Measurements from ENCODE around the gene WDR55. TPM values are rescaled to one million over a fixed set of nuclear protein-coding genes. Genes with fewer than 3 reads are reported as not detected.
"Not testable (repeated sequence)": the region's sequence is repeated elsewhere in the genome, so short reads cannot be mapped to it uniquely, and the experiment has no call there.

WDR55 gene, protein sequence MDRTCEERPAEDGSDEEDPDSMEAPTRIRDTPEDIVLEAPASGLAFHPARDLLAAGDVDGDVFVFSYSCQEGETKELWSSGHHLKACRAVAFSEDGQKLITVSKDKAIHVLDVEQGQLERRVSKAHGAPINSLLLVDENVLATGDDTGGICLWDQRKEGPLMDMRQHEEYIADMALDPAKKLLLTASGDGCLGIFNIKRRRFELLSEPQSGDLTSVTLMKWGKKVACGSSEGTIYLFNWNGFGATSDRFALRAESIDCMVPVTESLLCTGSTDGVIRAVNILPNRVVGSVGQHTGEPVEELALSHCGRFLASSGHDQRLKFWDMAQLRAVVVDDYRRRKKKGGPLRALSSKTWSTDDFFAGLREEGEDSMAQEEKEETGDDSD
- polyA plus RNA-seq (ENCODE audit: insufficient read length) = 14.9 TPM

DNA sequence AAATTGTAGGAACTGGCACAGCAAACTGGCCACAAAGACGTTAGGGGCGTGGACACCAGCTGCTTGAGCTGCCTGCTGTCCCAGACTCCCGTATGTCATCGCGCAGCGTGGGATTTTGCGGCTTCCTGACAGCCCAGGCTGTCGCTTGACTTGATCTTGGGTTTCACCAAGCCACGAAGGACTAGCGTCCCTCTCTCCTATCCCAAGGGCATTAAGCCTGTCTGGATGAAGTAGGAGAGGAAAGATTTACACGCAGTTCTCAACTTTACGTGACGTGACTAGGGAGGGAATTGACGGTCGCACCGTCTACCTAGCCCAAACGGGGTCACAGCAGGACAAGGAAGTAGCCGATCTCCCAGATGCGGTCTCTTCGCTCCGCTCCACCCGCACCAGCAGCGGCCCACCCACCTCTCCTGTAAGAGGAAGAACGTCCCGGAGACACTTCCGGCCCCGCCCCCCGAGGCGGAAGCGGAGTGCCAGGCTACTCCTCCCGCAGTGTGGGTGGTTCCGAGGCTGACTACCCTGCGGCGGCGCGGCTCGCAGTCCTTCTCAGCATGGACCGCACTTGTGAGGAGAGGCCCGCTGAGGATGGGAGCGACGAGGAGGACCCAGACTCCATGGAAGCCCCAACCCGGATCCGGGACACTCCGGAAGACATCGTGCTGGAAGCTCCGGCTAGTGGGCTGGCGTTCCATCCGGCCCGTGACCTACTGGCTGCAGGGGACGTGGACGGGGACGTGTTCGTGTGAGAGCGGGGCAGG lies at the start of gene WDR55:
Gene WDR55, plus strand, starts transcription at position 546 of the 761 bp plus-strand sequence. Its CDS starts 9 bp downstream, at position 555.
- DNase-seq (ENCODE audit: low read depth) = peak; percentile 74

DNA sequence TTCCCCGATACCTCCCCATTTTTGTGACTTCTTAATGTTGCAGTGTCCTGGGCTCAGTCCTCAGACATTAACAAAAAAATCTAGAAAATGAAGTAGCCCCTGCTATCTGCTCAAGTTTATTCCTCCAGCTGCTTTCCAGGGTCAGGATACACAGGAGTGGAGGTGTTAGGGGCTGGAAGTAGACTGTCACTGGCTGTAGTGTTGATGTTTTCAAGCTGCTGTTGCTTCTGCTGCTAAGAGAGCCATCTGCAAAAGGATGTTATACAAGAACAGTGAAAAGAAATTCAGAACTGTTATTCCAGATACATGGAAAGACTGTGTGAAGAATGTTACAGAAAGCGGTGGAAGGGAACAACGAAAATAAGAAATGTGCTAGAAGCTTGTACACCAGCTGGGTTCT lies 42.4 kb upstream of the WDR55 start:
- DNase-seq (ENCODE audit: low read depth) = no peak

- DNase-seq (ENCODE audit: low read depth) = not testable (repeated sequence)
These were observed 41.6 kb upstream of the WDR55 start for GRCh38 chr5:140623061-140623460.

DNA sequence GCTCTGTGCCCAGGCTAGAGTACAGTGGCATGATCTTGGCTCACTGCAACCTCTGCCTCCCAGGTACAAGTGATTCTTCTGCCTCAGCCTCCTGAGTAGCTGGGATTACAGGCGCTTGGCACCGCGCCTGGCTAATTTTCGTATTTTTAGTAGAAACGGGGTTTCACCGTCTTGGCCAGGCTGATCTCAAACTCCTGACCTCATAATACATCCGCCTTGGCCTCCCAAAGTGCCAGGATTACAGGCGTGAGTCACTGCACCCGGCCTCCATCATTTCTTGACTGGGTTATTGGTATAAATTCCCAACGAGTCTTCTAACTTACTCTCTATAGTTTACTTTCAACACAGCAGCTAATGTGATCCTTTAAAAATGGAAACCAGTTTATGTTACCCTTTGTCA lies 39.8 kb upstream of the WDR55 start:
- DNase-seq (ENCODE audit: low read depth) = not testable (repeated sequence)

GRCh38 chr5:140627972-140628371 lies 36.7 kb upstream of the WDR55 start:
- DNase-seq (ENCODE audit: low read depth) = no peak

DNA sequence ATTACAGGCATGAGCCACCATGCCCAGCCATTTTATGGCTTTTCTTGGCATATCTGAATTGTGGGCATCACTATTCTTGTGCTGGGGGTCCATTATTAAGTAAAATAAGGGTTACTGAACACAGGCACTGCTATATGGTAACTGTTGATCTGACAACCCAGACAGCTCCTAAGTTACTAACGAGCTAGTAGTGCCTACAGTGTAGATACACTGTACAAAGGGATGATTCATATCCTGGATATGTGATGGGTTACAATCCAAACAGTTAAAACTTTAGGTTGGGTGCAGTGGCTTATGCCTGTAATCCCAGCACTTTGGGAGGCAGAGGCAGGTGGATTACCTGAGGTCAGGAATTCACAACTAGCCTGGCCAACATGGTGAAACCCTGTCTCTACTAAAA lies 36.0 kb upstream of the WDR55 start:
- no peak for DNase-seq (ENCODE audit: low read depth)

- no peak for DNase-seq (ENCODE audit: low read depth)
These were observed 34.2 kb upstream of the WDR55 start for GRCh38 chr5:140630292-140631035.

- DNase-seq (ENCODE audit: low read depth) = no peak
These were observed 33.7 kb upstream of the WDR55 start for GRCh38 chr5:140631036-140631417.

DNA sequence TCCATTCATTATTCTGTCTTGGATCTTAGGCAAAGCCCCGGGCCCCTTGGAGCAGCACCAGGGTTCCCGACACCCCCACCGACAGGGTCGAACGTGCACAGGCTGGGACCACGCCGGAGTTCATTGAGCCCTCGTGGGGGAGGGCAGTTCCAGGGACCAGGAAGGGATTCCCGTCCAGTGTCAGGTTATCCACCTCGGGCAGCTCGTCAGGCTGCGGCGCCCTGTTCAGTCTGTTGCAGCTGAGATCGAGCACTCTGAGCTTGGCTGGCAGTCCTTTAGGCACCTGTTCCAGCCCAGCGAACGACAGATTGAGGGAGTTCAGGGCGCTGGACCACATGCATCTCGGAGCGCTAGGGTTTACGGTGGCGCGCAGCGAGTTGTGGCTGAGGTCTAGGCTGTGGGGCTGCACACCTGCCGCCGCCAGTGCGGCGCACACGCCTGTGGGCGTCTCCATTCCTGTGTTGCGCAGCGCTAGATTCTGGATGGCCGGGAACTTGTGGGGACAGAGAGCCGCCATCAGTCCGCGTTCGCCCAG lies 32.8 kb upstream of the WDR55 start:
- DNase-seq (ENCODE audit: low read depth) = no peak

DNA sequence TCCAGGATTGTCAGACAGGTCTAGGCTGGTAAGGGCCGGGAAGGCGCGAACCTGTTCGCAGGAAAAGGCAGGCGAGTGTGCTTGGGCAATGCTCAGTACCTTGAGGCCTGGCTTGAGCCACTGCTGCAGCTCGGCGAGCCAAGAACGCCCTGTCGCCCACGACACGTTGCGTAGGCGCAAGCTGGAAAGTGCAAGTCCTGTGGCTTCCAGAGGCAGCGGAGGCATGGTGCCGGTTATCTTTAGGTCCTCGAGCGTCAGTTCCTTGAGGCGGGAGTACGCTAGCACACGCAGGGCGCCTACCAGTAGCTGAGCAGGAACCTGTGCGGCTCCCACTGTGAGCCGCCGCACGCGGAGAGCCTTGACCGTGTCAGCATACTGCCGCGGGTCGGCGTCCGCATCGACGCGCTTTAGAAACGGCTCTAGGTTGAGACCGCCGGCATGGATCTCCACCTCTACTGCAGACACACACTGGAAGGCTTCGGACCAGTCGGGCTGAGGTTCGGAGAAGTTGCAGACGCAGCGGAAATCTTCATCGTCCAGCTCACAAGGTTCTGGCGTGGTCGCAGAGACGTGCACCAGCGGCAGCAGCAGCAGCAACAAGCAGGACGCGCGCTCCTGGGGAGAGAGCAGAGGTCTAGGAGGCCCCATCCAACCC lies 32.2 kb upstream of the WDR55 start:
- DNase-seq (ENCODE audit: low read depth) = no peak

DNA sequence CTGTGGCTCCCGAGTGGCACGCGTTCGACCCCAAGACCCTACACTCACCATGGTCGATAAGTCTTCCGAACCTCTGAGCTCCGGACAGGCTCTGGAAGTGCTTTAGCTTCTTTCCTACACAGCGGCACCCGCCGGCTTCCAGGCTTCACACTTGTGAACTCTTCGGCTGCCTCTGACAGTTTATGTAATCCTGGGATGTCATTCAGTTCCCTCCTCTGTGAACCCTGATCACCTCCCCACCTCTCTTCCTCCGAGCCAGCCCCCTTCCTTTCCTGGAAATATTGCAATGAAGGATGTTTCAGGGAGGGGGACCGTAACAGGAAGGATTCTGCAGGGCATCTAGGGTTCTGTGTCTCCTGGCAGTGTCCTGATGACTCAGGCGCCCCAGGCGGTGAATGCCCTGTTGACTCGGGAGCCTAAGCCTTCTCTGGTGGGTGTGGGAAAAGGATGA lies 31.7 kb upstream of the WDR55 start, which contains the start of gene CD14:
Gene CD14, minus strand, starts transcription at position 155 of the 451 bp plus-strand sequence. Its CDS starts 104 bp downstream, at position 51.
- DNase-seq (ENCODE audit: low read depth) = no peak

- no peak for DNase-seq (ENCODE audit: low read depth)
These were observed 31.2 kb upstream of the WDR55 start for GRCh38 chr5:140633501-140633900.

- DNase-seq (ENCODE audit: low read depth) = no peak
These were observed 30.6 kb upstream of the WDR55 start for GRCh38 chr5:140634103-140634502.

DNA sequence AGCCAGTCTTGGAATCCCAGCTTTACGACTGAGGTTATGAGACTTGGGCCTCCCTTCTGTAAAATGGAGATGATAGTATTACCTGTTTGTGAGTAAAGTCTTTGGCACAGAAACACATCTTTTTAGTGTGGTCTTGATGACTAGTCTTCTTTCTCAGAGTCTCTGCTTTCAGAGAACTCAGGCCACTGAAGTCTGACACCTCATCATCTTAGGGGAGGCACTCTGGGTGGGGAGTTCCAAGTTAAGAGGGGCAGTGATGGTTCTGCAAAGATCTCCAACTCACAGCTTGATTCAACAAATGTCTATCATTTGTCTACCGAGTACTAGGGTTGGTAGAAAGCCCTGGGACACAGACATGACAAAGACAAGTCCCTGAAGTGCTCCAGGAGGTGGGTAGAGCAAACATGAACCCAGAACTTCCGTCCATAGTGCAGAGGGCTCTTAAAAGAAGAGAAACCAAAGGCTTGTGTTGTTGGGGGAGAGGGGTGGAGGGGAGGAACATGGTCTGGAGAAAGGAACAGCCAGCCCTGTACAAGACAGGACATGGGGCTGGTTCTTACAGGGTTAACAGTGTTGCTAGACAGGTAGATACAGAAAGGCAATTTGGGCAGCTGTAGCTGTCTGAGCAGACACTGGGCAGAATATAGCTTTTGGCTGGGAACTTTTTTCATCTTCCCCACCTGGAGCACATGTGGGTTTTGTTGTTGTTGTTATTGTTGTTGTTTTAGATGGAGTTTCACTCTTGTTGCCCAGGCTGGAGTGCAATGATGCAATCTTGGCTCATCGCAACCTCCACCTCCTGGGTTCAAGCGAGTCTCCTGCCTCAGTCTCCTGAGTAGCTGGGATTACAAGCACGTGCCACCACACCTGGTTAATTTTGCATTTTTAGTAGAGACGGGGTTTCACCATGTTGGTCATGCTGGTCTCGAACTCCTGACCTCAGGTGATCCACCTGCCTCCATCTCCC lies 29.1 kb upstream of the WDR55 start:
- DNase-seq (ENCODE audit: low read depth) = no peak

GRCh38 chr5:140637371-140638100 lies 27.2 kb upstream of the WDR55 start:
- no peak for DNase-seq (ENCODE audit: low read depth)

- not testable (repeated sequence) for DNase-seq (ENCODE audit: low read depth)
These were observed 25.9 kb upstream of the WDR55 start for GRCh38 chr5:140638898-140639147.

DNA sequence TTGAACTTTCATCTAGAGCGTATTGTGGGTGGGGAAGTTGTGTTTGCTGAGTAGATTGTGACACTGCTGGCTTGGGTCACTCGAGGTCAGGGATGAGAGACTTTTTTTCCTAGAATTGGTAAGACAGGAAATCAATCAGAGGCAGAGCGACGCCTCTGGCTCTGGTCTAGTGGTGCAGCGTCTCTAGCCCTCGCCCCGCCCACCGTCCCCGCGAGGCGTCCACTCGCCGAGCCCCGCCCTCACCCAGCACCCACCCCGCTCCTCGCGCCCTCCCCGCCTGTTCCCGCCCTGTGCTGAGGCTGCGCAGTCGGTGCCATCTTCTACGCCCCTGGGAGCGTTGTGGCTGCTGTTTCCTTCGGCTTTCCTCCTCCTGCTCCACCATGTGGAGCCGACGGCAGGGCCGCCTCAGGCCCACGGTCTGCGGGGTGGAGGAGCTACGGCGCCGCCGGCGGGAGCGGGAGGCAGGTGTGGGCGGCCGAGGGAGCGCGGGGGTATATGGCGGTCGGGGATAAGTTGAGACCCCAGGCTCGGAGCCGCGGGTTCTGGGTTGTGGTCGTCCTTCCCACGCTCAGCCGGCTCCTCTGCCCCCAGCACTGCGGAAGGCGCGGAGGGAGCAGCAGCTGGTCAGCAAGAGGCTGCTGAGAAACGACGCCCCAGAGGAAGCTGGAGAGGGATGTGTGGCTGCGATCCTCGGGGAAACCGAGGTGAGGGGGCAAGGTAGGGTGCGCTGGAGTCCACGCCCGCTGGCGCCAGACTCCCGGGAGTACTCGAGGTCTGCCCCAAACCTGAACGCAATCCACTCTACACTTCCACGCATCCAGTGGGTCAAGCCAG lies 25.3 kb upstream of the WDR55 start, which contains the start of gene TMCO6:
Gene TMCO6, plus strand, starts transcription at position 304 of the 834 bp plus-strand sequence. Its CDS starts 77 bp downstream, at position 381.
- DNase-seq (ENCODE audit: low read depth) = peak; percentile 72

DNA sequence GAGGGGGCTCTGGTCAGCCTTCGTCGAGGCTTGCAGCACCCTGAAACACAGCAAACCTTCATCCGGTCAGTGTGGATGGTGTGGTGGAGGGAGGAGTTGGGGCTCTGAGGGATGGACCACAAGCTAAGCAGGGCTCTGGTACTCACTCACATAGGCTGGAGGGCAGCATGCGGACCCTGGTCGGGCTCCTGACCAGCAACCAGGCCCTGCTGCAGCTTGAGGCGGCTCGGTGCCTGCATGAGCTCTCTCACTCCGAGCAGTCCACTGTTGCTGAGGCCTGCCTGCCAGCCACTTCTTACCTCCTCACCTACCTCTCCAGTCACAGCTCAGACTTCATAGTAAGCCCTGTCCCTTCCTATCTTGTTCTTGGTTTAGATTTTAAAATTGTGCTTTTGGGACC lies 23.0 kb upstream of the WDR55 start:
- DNase-seq (ENCODE audit: low read depth) = no peak

DNA sequence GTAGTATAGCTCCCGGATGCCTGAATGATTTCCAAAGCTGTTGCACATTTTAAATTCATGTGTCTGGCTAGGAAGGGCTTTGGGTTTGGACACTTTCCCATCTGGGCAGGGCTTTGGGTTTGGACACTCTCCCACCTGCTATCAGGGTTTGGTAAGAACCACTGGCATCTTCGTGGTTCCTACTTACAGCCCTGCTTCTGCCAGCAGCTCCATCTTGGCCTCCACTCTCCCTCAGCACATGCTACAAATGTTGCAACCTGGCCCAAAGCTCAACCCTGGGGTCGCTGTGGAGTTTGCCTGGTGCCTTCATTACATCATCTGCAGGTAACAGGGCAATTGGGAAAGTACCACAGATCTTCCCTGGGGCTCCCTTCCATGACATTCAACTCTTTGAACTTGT lies 22.0 kb upstream of the WDR55 start:
- no peak for DNase-seq (ENCODE audit: low read depth)

Measured in forelimb muscle (tissue), 1 donor.